ENCODE measurements around the gene ENPP1.
"Not testable (repeated sequence)": the region's sequence is repeated elsewhere in the genome, so short reads cannot be mapped to it uniquely, and the experiment has no call there.

Gene ENPP1

DNA sequence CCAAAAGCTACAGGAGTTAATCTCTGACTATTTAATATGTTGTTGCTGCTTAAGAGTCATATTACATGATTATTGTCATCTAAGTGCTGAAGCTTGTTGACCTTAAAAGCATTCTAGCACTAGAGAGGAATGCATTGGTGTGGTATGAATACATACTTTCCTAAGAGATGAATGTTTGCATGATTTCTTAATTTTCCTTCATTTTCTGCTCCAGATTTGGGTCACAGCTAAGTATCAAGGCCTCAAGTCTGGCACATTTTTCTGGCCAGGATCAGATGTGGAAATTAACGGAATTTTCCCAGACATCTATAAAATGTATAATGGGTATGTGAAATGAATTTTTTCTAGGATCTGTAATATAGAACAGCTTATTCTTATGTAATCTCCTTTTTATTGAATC, 53.6 kb downstream of the ENPP1 start:
- H3K27ac ChIP-seq: no peak overlapping the region
- DNase-seq (ENCODE audit: low read depth, low spot score): no peak

DNA sequence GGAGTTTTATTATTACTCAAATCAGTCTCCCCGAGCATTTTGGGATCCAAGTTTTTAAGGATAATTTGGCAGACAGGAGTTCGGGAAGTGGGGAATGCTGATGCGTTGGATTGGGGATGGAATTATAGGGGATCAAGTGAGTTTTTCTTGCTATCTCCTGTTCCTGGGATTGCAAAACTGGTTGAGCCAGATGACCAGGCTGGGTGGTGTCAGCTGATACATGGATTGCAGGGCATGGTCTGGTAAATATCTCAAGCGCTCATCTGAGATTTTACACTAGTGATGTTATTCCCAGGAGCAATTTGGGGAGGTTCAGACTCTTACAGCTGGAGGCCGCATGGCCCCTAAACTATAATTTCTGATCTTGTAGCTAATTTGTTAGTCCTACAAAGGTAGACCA, 54.7 kb downstream of the ENPP1 start:
- no peak for DNase-seq (ENCODE audit: low read depth, low spot score)
- no peak overlapping the region for H3K27ac ChIP-seq

DNA sequence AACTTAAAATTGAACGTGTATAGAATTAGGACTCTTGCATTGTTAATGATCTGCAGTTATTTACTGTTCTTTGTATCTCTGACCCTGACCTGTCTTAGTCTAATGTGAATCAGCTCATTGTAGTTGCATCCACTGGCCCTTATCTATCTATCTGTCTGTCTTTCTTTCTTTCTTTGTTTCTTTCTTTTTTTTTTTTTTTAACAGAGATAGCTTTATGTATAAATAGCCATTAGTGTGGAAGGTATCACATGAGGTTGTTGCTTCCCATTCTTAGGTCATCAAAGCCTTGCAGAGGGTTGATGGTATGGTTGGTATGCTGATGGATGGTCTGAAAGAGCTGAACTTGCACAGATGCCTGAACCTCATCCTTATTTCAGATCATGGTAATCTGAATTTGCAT, 59.9 kb downstream of the ENPP1 start:
- no peak for DNase-seq (ENCODE audit: low read depth, low spot score)
- no peak overlapping the region for H3K27ac ChIP-seq

DNA sequence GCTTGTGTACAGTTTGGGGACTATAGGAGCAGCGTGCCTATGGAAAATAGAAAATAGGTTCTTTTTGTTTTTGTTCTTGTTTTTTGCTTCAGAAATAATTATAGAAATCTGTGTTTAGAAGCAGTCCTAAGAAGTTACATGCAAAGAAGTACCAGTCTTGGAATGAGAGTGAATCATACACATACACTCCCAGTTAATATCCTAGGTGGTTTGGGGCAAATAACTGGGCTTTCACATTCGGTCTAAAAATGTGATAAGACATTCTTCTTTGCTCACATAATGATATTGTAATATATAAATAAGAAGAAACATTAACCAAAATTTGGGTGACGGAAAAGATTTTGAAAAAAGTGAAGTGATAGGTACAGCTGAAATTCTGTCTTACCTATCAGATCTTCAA, 61.0 kb downstream of the ENPP1 start:
- no peak for DNase-seq (ENCODE audit: low read depth, low spot score)
- H3K27ac ChIP-seq: no peak overlapping the region

DNA sequence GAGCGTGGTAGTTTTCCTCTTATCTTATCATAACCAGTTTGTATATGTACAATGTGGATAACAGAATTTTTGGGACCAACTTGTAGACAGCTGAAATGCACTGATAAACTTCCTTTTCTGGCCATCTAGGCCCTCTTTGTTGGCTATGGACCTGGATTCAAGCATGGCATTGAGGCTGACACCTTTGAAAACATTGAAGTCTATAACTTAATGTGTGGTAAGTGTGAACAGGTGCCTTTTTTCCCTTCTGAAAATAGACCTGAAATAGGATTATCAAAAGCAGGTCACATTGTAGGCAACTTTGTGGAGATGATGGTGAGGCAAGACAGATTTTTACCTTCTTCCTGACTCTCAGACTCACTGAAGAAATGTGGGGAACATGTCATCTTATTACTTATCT, 67.8 kb downstream of the ENPP1 start:
- DNase-seq (ENCODE audit: low read depth, low spot score): no peak
- no peak overlapping the region for H3K27ac ChIP-seq

DNA sequence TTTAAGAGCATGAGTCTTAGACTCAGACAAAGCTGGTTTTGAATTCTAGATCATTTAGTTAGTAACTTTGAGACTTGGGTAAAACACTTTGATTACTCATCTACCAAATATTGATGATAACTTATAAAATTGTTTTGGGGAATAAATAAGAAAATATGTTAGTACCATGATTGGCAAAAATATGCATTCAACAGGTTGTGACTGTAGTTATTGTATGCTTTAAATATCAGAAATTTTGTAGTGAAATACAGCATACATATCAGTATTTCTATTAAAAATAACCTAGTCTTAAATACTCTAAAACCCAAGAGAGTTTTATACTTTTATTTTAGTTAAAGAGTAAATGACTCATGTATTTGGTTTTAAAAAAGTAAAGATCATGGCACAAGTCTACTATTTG, 68.7 kb downstream of the ENPP1 start:
- no peak for DNase-seq (ENCODE audit: low read depth, low spot score)
- H3K27ac ChIP-seq: no peak overlapping the region

DNA sequence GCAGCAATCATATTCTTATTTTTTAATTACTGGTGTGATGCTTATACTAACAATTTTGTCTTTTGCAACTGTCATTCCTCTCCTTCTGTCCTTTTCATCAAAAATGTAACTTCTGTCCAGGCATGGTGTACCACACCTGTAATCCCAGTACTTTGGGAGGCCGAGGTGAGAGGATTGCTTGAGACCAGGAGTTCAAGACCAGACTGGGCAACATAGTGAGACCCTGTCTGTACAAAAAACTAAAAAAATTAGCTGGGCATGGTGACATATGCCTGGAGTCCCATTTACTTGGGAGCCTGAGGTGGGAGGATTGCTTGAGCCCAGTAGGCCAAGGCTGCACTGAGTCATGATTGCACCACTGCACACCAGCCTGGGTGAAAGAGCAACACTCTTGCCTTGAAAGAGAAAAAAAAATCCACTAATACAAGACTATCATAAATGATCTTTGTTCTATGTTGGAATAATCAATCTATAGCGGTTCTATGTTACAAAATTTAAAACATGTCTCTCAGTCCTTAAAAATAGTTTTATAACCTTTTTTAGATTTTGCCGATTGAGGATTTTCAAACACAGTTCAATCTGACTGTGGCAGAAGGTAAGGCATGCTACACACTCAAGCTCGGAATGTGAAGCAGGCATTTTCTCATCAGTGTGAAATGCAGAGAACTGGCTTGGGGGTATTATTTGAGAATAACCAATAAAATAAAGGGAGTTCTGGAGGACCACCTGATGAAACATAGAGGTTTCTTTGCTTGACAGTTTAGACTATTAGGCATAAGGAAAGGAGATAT, 70.4 kb downstream of the ENPP1 start:
- no peak overlapping the region for H3K27ac ChIP-seq
- no peak for DNase-seq (ENCODE audit: low read depth, low spot score)

DNA sequence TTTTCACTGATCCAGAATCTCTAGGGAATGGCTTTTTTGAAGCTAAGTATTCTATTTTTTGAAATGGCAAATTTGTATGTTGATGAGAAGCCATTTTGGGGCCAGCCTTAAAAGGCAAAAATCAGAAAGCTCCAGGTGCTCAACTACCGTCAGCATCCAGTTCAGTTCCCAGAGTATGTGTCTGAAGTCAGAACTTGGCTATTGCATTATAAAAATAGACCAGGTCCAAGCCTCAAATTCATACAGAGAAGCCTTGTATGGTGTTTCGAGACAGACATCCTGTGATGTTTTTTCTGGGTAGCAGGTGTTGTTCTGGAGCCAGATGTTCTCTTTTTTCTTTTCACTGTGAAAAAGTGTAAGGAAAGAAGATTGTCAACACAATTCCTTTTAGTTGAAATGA, 75.2 kb downstream of the ENPP1 start:
- DNase-seq (ENCODE audit: low read depth, low spot score): no peak
- H3K27ac ChIP-seq: no peak overlapping the region

DNA sequence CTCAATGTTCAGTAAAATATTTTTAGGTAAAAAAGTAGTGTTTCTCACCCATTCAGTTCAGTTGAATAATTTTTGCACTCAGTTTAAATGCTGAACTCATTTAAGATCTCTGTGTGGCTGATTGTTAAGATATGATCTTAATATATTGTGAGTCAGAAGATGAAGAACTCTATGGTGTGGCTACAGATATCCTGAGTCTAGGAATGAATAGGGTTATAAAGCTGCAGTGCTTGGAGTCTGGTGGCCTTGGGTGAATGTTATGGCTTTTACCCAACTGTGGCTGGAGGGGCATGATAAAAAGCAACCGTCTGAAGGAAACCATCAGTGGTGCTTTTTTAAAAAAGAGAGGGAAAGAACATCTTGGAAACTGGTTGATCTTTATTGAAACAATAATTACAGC, 77.4 kb downstream of the ENPP1 start:
- no peak for DNase-seq (ENCODE audit: low read depth, low spot score)
- H3K27ac ChIP-seq: no peak overlapping the region

DNA sequence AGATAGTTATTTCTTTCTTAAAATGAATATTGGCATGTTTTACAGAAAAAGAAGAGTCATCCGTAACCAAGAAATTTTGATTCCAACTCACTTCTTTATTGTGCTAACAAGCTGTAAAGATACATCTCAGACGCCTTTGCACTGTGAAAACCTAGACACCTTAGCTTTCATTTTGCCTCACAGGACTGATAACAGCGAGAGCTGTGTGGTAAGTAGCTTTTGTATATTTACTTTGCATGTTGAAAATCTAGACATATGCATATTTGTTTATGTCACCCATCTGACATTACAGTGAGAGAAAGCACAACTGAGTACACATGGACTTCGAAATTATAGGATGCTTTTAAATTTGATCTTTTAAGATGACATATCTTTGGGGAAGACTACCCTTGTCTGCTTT, 78.7 kb downstream of the ENPP1 start:
- DNase-seq (ENCODE audit: low read depth, low spot score): no peak
- H3K27ac ChIP-seq: no peak overlapping the region

DNA sequence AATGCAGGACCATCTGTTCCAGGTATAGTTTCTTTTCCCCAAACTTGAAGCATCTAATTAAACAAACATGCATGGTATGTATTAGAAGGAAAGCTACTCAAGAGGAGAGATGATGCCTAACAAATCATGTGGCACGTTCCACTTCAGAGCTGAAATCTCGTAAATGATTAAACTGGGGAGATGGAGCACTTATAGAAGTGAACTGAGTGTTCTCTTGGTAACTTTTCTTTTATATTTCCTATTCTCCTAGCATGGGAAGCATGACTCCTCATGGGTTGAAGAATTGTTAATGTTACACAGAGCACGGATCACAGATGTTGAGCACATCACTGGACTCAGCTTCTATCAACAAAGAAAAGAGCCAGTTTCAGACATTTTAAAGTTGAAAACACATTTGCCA, 82.3 kb downstream of the ENPP1 start:
- no peak for DNase-seq (ENCODE audit: low read depth, low spot score)
- H3K27ac ChIP-seq: no peak overlapping the region

DNA sequence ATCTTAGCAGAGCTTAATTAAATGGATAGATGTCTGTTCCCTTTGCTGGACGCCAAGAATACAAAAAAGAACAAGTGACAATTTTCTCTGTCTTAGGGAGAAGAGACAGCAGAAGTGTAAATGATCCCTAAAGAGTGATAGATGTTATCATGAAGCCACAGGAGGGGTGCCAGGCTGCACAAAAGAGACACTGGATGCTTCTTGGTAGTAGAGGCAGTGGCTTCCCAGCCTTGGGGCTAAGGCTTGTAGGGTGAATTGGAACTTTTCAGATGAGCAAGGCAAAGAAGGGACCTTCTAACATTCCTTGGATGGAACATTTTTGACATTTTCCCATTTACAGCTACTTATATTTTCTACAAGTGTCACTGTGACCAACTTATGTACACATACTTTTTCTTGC, 85.4 kb downstream of the ENPP1 start:
- no peak overlapping the region for H3K27ac ChIP-seq
- no peak for DNase-seq (ENCODE audit: low read depth, low spot score)

DNA sequence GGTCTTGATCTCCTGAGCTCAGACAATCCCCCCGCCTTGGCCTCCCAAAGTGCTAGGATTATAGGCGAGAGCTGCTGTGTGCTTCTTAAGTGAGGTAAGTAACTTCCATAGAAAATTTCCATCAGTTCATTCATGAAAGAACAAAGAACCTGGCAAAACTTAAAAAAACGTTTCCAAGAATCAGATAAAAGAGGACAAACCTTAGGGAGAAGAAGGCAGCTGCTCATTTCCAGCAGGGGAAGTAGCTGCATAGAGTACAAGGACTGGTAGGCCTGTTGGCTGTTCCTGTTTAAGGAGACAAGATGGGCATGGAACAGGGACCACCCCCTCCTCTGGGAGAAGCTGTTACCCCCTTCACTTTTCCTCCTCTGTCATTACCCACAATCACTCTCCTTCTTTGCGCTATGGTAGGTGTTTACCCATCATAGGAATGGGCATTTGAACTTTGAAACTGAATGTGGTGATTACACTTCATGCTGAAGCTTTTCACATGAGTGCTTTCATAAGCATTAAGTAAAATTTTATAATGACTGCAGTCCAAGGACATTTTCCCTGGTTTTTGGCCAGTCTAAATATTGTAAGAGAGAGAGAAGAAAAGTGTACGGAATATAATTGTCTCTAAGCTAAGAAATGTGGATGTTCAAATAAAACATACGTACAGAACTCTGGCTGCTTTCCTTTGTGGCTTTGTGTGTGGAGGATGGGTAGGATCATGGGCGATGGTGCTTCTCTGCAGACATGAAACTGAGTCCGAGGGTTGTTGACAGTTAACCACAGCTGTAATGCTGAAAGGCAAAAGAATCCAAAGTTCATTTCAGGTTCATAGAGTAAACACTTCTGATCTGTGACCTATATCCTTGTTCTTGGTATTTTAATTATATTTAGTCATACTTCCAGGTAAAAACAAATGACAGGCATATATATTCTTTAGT, 86.9 kb downstream of the ENPP1 start:
- DNase-seq (ENCODE audit: low read depth, low spot score): no peak
- H3K27ac ChIP-seq: no peak overlapping the region

DNA sequence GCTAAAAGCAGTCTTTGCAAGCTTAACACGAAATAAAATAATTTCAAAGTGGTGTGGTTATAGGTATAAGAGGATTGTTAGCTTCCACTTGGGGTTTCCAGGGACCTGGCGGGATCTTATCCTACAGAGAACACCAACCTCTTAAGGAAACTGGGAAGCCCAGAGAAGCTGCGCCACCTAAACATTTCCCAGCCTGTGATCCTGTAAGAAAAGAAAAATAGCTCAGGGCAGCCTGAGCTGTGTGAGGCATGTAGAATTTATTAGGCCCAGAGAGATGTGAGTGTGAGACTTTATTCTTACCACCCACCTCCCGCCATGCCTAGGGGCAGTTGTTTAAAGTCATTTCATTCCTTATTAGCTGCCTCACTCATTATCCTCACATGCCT, 89.2 kb downstream of the ENPP1 start:
- H3K27ac ChIP-seq: no peak overlapping the region

DNA sequence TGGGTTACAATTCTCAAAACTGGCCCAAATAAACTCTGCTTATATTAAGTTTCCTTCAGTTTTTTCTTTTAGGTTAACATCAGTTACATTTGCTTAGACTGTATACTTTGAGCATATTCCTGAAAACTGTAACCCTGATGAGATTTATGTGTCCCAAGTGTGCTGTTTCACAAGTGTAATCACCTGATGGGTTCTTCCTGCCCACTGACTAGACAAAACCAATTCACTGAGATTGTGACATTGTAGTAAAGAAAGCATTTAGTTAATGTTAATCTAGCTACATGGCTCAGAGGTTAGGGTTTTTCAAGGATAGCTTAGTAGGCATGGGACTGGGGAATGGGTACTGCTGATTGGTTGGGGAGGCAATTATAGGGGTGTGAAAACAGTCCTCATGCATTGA, 89.8 kb downstream of the ENPP1 start:
- DNase-seq (ENCODE audit: low read depth, low spot score): no peak

More for the DNA sequence above, 89.2 kb downstream of the ENPP1 start:
- no peak for DNase-seq (ENCODE audit: low read depth, low spot score)

DNA sequence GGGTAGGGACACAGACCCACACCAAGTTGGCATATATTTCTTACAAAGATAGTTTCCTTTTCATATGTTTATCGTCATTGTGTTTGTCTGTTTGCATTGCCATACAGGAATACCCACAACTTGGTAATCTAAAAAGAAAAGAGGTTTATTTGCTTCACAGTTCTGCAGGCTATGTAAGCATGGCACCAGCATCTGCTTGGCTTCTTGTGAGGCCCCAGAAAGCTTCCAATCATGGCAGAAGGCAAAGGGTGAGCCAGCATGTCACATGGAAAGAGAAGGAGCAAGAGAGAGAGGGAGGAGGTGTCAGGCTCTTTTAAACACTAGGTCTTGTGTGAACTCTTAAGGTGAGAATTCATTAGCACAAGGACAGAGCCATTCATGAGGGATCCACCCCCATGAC, 90.9 kb downstream of the ENPP1 start:
- no peak overlapping the region for H3K27ac ChIP-seq
- DNase-seq (ENCODE audit: low read depth, low spot score): no peak

More for the DNA sequence above, 89.8 kb downstream of the ENPP1 start:
- no peak overlapping the region for H3K27ac ChIP-seq

DNA sequence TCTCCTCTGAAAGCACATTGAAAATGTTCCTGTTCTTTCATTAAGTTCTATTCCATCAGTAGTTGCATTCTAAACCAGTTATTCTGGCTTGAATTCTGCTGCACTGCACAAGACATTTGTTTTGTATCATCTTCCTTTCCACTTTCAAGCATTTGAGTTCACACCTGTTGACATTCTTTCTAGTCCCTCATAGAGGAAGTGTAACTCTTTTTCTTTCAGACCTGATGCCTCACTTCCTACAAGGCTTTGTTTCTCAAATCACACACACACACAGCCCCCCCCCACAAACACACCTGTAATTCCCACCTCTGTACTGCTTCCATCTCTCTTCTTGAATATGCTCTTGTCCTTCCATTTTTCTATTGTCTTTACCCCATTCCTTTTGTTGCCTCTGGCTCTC, 92.4 kb downstream of the ENPP1 start:
- DNase-seq (ENCODE audit: low read depth, low spot score): no peak
- H3K27ac ChIP-seq: no peak overlapping the region

DNA sequence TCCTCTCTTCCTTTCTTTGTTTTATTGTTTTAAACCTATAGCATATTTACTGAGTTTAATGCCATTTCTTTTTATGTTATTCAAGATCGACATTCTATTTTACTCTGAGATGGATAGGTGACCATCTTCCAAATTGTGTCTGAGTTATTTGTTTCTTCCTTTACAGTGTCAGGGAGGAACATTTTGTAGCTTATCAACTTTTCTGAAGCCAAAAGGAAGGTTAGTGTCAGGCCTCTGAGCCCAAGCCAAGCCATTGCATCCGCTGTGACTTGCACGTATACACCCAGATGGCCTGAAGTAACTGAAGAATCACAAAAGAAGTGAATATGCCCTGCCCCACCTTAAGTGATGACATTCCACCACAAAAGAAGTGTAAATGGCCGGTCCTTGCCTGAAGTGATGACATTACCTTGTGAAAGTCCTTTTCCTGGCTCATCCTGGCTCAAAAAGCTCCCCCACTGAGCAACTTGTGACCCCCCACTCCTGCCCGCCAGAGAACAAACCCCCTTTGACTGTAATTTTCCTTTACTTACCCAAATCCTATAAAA, 93.6 kb downstream of the ENPP1 start:
- not testable (repeated sequence) for DNase-seq (ENCODE audit: low read depth, low spot score); H3K27ac ChIP-seq

DNA sequence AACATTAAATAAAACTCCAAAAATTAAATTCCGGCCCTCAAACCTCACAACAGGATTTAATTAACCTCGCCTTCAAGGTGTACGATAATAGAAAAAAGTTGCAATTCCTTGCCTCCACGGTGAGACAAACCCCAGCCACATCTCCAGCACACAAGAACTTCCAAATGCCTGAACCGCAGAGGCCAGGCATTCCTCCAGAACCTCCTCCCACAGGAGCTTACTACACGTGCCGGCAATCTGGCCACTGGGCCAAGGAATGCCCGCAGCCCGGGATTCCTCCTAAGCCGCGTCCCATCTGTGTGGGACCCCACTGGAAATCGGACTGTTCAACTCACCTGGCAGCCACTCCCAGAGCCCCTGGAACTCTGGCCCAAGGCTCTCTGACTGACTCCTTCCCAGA, 95.9 kb downstream of the ENPP1 start:
- not testable (repeated sequence) for DNase-seq (ENCODE audit: low read depth, low spot score); H3K27ac ChIP-seq

DNA sequence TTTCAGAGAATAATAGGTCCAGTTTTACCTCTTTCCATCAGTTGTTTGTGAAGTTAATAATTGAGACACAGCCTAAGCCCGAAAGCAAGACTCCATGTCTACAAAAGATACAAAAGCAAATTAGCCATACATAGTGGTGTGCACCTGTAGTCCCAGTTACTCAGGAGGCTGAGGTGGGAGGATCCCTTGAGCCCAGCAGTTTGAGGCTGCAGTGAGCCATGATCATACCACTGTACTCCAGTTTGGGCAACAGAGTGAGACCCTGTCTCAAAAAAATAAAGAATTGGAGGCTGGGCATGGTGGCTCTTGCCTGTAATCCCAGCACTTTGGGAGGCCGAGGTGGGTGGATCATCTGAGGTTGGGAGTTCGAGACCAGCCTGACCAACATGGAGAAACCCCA, 101.0 kb downstream of the ENPP1 start:
- H3K27ac ChIP-seq; DNase-seq (ENCODE audit: low read depth, low spot score): not testable (repeated sequence)

All from epithelial cell of prostate (primary cell).